Left ventricle myocardium superior (tissue), 1 donor: ENCODE data around the gene WIPF3. TPM values are rescaled to one million over a fixed set of nuclear protein-coding genes. Genes with fewer than 3 reads are reported as not detected.

Experiments used
- ATAC-seq: fragments of 200-7000 bp; cut with Tn5 transposase; one replicate; pipeline ENCODE4 v1.9.1; 2020; ENCODE audit warnings: mild to moderate bottlenecking, moderate library complexity
- DNase-seq: peaks from one replicate; pipeline ENCODE4 v3.0.0-alpha.2; 2020
- intact Hi-C: fragments of 100-400 bp; cut with micrococcal nuclease; formaldehyde crosslinking; loops from one replicate; pipeline ENCODE4 v1.11.0; 2022
- total RNA-seq: library from RNA; stranded (reverse); fragmentation: NEBNext Ultra II Directional; extraction: Animal tissue kit (Norgen Biotek cat#: 25700); gene quantifications from one replicate; pipeline ENCODE4 v1.2.1, GENCODE V29; 2021
- donor health status: DM: no; HTN: yes; CAD: no; lungs with severe emphysema.

Gene WIPF3
- total RNA-seq, 1 donor from 2014 or later, result 6.2 TPM

- intact Hi-C loops, result no loop called here
- DNase-seq (no peak), ATAC-seq (no peak)
These were observed 158.7 kb downstream of the WIPF3 start for GRCh38 chr7:29965030-29965429.

Other genes starting within 250 kb of the WIPF3 start
- 0.35 TPM for gene PRR15, start 242.7 kb upstream of the WIPF3 start, total RNA-seq
- 18.7 TPM for gene SCRN1, start 183.3 kb downstream of the WIPF3 start, total RNA-seq
- 12.8 TPM for gene FKBP14, start 220.2 kb downstream of the WIPF3 start, total RNA-seq
- 3.4 TPM for gene PLEKHA8, start 221.9 kb downstream of the WIPF3 start, total RNA-seq